Measurements from ENCODE around the gene ZNF445.
A peak's percentile ranks its signal among the peaks of the same experiment; 100 is the strongest.
"Not testable (repeated sequence)": the region's sequence is repeated elsewhere in the genome, so short reads cannot be mapped to it uniquely, and the experiment has no call there.

The ZNF445 gene

GRCh38 chr3:44477312-44478030 is at the start of gene ZNF445:
TSS of gene ZNF445 (minus strand) at chr3:44477670. CDS start at chr3:44455549, 22,121 bp downstream.
- H3K4me3 ChIP-seq (ENCODE audit: low read depth, low read length) = peak within 1 kb of the TSS; percentile 63

- no peak overlapping the region for H3K4me3 ChIP-seq (ENCODE audit: low read depth, low read length)
Measured at GRCh38 chr3:44525060-44525459, 47.6 kb upstream of the ZNF445 start.

GRCh38 chr3:44522494-44522933 is 45.0 kb upstream of the ZNF445 start:
- H3K4me3 ChIP-seq (ENCODE audit: low read depth, low read length) = no peak overlapping the region

- H3K4me3 ChIP-seq (ENCODE audit: low read depth, low read length) = no peak overlapping the region
Measured at GRCh38 chr3:44521721-44522120, 44.3 kb upstream of the ZNF445 start.

- H3K4me3 ChIP-seq (ENCODE audit: low read depth, low read length) = no peak overlapping the region
Measured at GRCh38 chr3:44518782-44519156, 41.3 kb upstream of the ZNF445 start.

GRCh38 chr3:44516230-44516629 is 38.8 kb upstream of the ZNF445 start:
- no peak overlapping the region for H3K4me3 ChIP-seq (ENCODE audit: low read depth, low read length)

GRCh38 chr3:44513513-44513912 is 36.0 kb upstream of the ZNF445 start:
- H3K4me3 ChIP-seq (ENCODE audit: low read depth, low read length) = no peak overlapping the region

GRCh38 chr3:44511238-44511566 is 33.7 kb upstream of the ZNF445 start:
- peak overlapping the region; percentile 53 for H3K4me3 ChIP-seq (ENCODE audit: low read depth, low read length)

GRCh38 chr3:44510000-44510368 is 32.5 kb upstream of the ZNF445 start:
- peak overlapping the region; percentile 84 for H3K4me3 ChIP-seq (ENCODE audit: low read depth, low read length)

- peak overlapping the region; percentile 84 for H3K4me3 ChIP-seq (ENCODE audit: low read depth, low read length)
Measured at GRCh38 chr3:44509393-44509921, 32.0 kb upstream of the ZNF445 start.

GRCh38 chr3:44506961-44507360 is 29.5 kb upstream of the ZNF445 start:
- H3K4me3 ChIP-seq (ENCODE audit: low read depth, low read length) = no peak overlapping the region

GRCh38 chr3:44506556-44506955 is 29.1 kb upstream of the ZNF445 start:
- no peak overlapping the region for H3K4me3 ChIP-seq (ENCODE audit: low read depth, low read length)

GRCh38 chr3:44504566-44504965 is 27.1 kb upstream of the ZNF445 start:
- no peak overlapping the region for H3K4me3 ChIP-seq (ENCODE audit: low read depth, low read length)

GRCh38 chr3:44503178-44503577 is 25.7 kb upstream of the ZNF445 start:
- H3K4me3 ChIP-seq (ENCODE audit: low read depth, low read length) = not testable (repeated sequence)

- no peak overlapping the region for H3K4me3 ChIP-seq (ENCODE audit: low read depth, low read length)
Measured at GRCh38 chr3:44501971-44502370, 24.5 kb upstream of the ZNF445 start.

- H3K4me3 ChIP-seq (ENCODE audit: low read depth, low read length) = not testable (repeated sequence)
Measured at GRCh38 chr3:44499899-44500168, 22.4 kb upstream of the ZNF445 start.

- H3K4me3 ChIP-seq (ENCODE audit: low read depth, low read length) = no peak overlapping the region
Measured at GRCh38 chr3:44499149-44499898, 21.9 kb upstream of the ZNF445 start.

GRCh38 chr3:44495636-44496415 is 18.4 kb upstream of the ZNF445 start:
- no peak overlapping the region for H3K4me3 ChIP-seq (ENCODE audit: low read depth, low read length)

GRCh38 chr3:44492496-44492895 is 15.0 kb upstream of the ZNF445 start:
- no peak overlapping the region for H3K4me3 ChIP-seq (ENCODE audit: low read depth, low read length)

- no peak overlapping the region for H3K4me3 ChIP-seq (ENCODE audit: low read depth, low read length)
Measured at GRCh38 chr3:44482721-44483120, 5.3 kb upstream of the ZNF445 start.

- H3K4me3 ChIP-seq (ENCODE audit: low read depth, low read length) = no peak overlapping the region
Measured at GRCh38 chr3:44478606-44479094, 1.2 kb upstream of the ZNF445 start.

- peak overlapping the region; percentile 60 for H3K4me3 ChIP-seq (ENCODE audit: low read depth, low read length)
Measured at GRCh38 chr3:44478055-44478468, 592 bp upstream of the ZNF445 start.

All from iPS-11a (cell line).